ENCODE results near the gene PREP.
"Not testable (repeated sequence)": the region's sequence is repeated elsewhere in the genome, so short reads cannot be mapped to it uniquely, and the experiment has no call there.

The PREP gene

GRCh38 chr6:105259913-105260889 lies 142.7 kb downstream of the PREP start:
- DNase-seq, result no peak

GRCh38 chr6:105258816-105259215 lies 144.1 kb downstream of the PREP start:
- no peak for DNase-seq

GRCh38 chr6:105257340-105257739 lies 145.5 kb downstream of the PREP start:
- no peak for DNase-seq

- no peak for DNase-seq
These were observed 146.3 kb downstream of the PREP start for GRCh38 chr6:105256619-105257018.

- DNase-seq, result no peak
These were observed 149.1 kb downstream of the PREP start for GRCh38 chr6:105253787-105254186.

GRCh38 chr6:105251689-105252088 lies 151.2 kb downstream of the PREP start:
- no peak for DNase-seq

GRCh38 chr6:105250533-105250932 lies 152.3 kb downstream of the PREP start:
- DNase-seq, result no peak

GRCh38 chr6:105243487-105243886 lies 159.4 kb downstream of the PREP start:
- DNase-seq, result no peak

- no peak for DNase-seq
These were observed 167.7 kb downstream of the PREP start for GRCh38 chr6:105235155-105235554.

GRCh38 chr6:105231771-105232170 lies 171.1 kb downstream of the PREP start:
- DNase-seq, result not testable (repeated sequence)

Measured in NCI-H2081 treated with DMSO at 0.1 percent for 48 hours (cell line).